VCaP (cell line): Measurements from ENCODE around the gene VWA8.
"Not testable (repeated sequence)": the region's sequence is repeated elsewhere in the genome, so short reads cannot be mapped to it uniquely, and the experiment has no call there.

Experiments used
- H3K27ac ChIP-seq: fragments of 450-650 bp; 2 replicates; pipeline ENCODE4 v1.5.1; 2017
- TF ChIP-seq, protein P1 (sequence below): fragments of 450-650 bp; conservative IDR thresholded peaks from 2 replicates; pipeline ENCODE4 v1.5.1; 2017; ENCODE audit warnings: mild to moderate bottlenecking, moderate library complexity

Gene VWA8

GRCh38 chr13:41578371-41578770 lies 382.5 kb downstream of the VWA8 start:
- H3K27ac ChIP-seq, result no peak overlapping the region
- TF ChIP-seq, protein P1, sequence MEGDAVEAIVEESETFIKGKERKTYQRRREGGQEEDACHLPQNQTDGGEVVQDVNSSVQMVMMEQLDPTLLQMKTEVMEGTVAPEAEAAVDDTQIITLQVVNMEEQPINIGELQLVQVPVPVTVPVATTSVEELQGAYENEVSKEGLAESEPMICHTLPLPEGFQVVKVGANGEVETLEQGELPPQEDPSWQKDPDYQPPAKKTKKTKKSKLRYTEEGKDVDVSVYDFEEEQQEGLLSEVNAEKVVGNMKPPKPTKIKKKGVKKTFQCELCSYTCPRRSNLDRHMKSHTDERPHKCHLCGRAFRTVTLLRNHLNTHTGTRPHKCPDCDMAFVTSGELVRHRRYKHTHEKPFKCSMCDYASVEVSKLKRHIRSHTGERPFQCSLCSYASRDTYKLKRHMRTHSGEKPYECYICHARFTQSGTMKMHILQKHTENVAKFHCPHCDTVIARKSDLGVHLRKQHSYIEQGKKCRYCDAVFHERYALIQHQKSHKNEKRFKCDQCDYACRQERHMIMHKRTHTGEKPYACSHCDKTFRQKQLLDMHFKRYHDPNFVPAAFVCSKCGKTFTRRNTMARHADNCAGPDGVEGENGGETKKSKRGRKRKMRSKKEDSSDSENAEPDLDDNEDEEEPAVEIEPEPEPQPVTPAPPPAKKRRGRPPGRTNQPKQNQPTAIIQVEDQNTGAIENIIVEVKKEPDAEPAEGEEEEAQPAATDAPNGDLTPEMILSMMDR, result no peak

GRCh38 chr13:41577436-41577835 lies 383.5 kb downstream of the VWA8 start:
- TF ChIP-seq, protein P1, result no peak
- no peak overlapping the region for H3K27ac ChIP-seq

DNA sequence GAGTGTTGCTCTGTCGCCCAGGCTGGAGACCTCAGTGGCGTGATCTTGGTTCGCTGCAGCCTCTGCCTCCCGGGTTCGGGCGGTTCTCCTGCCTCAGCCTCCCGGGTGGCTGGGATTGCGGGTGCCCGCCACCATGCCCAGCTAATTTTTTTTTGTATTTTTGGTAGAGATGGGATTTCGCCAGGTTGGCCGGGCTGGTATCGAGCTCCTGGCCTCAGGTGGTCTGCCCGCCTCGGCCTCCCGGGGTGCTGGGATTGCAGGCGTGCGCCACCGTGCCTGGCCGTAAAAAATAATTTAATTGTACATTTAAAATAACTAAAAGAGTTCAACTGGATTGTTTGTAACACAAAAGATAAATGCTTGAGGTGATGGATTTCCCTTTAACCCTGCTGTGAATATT lies 387.3 kb downstream of the VWA8 start:
- not testable (repeated sequence) for H3K27ac ChIP-seq

GRCh38 chr13:41571817-41572340 lies 389.0 kb downstream of the VWA8 start:
- H3K27ac ChIP-seq, result not testable (repeated sequence)

DNA sequence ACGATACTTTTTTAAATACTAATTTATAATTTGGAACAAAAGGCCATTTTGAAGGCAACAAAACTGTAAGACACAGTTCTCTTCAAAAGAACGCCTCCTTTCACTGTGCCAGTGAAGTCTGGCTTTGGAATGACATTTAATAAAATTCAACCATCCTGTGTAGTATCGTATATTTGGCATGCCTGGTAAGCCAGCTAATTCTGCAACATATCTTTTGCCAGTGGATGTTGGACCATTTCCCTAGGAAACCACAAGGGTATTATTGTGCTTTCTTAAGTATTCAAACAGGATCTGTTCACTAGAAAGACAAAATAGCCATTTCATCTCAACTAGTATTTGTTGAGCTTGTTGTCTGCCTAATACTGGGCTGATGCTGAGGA lies 391.9 kb downstream of the VWA8 start:
- TF ChIP-seq, protein P1, result no peak
- H3K27ac ChIP-seq, result no peak overlapping the region

DNA sequence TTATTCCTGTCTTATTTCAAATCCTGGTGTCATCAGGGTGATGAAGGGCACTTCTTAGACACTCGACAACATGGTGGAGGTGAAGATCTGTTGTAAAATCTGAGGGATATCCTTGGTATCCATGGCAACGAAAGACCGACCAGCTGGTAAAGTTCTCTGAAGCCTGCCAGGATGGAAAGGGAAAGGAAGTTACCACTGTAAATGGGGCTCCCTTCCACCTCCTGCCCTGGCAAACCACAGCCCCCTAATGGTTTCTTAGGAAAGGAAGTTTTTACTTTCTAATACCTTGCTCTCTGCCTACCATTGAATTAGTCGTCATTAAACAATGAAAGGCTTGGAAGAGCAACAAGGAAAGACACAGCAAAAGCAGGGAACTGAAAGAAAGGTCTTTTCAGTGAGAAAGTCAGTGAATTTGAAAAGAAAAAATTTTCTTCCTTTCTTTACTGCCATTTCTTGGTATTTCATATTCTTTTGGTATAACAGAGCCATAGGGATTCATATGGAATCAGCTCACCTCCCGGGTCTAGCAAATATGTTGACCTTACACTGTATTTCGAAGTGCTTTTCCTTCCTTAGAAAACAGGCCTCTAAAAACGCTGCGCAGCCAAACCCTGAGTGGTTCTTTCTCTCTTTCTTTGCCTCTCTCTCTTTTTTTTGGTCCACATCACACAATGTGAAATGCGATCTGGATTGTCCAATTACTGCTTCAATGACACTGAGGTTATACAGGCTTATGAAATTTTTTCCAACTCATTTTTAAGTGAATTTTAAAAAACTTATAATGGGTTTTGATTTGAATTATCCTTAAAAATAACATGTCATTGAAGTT lies 392.6 kb downstream of the VWA8 start:
- H3K27ac ChIP-seq, result no peak overlapping the region
- TF ChIP-seq, protein P1, result no peak

DNA sequence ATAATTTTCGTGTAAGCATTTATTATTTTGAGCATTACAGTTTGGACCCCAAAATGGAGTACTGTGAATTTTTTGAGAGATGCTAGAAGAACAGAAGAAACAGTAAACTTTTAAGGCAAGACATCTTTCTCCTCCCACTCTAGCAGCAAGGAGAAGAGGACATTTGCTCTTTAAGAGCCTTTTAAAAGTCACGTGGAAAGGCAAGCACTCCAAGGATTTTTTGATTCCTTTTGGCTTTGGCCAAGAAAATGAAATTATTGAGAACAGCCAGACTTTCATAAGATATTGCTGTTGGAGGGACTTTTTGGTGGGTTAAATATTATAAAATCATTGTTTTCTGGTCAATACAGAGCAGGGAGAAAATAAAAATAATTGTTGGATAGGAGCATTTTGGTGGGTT lies 393.5 kb downstream of the VWA8 start:
- TF ChIP-seq, protein P1, result no peak
- H3K27ac ChIP-seq, result no peak overlapping the region

GRCh38 chr13:41565846-41566245 lies 395.1 kb downstream of the VWA8 start:
- no peak overlapping the region for H3K27ac ChIP-seq
- TF ChIP-seq, protein P1, result no peak
